ENCODE data around the gene PACSIN2.
"Not testable (repeated sequence)": the region's sequence is repeated elsewhere in the genome, so short reads cannot be mapped to it uniquely, and the experiment has no call there.

PACSIN2 gene

DNA sequence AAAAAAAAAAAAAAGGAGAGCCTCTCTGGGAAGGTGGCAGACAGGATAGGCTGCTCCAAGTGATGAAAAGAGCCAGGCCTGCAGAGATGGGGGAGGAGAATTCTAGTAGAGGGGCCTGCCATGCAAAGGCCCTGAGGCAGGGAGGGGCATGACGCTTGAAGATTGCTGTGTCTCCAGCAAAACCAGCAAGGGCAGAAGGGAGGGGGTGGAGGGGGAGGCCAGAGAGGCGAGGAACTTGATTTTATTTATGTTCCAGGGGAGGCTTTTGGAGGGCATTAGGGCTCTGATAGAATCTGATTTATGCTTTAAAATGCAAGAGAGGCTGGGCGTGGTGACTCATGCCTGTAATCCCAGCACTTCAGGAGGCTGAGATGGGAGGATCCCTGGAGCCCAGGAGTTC lies 16.7 kb upstream of the PACSIN2 start:
- DNase-seq (ENCODE audit: extremely low spot score) = no peak
- TF ChIP-seq, protein P1, sequence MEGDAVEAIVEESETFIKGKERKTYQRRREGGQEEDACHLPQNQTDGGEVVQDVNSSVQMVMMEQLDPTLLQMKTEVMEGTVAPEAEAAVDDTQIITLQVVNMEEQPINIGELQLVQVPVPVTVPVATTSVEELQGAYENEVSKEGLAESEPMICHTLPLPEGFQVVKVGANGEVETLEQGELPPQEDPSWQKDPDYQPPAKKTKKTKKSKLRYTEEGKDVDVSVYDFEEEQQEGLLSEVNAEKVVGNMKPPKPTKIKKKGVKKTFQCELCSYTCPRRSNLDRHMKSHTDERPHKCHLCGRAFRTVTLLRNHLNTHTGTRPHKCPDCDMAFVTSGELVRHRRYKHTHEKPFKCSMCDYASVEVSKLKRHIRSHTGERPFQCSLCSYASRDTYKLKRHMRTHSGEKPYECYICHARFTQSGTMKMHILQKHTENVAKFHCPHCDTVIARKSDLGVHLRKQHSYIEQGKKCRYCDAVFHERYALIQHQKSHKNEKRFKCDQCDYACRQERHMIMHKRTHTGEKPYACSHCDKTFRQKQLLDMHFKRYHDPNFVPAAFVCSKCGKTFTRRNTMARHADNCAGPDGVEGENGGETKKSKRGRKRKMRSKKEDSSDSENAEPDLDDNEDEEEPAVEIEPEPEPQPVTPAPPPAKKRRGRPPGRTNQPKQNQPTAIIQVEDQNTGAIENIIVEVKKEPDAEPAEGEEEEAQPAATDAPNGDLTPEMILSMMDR (IDR thresholded peaks at IDR 0.05; ENCODE audit: control extremely low read depth, extremely low read depth, low read depth, missing control alignments) = no peak
- ChIA-PET POLR2A (no interaction called here), CTCF (no interaction called here)

DNA sequence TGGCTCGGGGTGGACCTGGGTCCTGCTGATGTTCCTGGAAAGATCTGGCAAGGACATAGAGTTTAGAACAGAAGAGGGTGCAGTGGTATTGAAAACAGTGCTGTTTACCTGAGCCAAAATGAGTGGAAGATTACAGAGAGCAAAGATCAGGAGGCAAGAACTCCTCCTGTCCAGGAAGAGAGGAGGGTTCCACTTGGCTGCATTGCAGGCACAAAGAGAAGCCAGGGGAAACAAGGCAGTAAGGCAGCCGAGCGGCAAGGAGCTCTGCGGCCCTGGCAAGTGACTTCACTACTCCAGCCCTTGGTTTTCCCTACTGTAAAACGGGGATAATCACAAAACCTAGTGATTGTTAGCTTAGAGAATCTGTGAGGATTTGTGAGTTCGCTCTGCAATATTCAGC lies 3.7 kb upstream of the PACSIN2 start:
- TF ChIP-seq, protein P1 (IDR thresholded peaks at IDR 0.05; ENCODE audit: control extremely low read depth, extremely low read depth, low read depth, missing control alignments) = no peak
- POLR2A ChIA-PET = interaction anchor here (0.6 kb wide), 1 partner anchor 186 kb away, joined by 3 read pairs; no protein-coding TSS in a partner anchor
- CTCF ChIA-PET = interaction anchor here (0.9 to 1.3 kb wide), 3 partner anchors 17 to 150 kb away, joined by 3 to 4 read pairs (median 3); no protein-coding TSS in a partner anchor
- no peak for DNase-seq (ENCODE audit: extremely low spot score)

DNA sequence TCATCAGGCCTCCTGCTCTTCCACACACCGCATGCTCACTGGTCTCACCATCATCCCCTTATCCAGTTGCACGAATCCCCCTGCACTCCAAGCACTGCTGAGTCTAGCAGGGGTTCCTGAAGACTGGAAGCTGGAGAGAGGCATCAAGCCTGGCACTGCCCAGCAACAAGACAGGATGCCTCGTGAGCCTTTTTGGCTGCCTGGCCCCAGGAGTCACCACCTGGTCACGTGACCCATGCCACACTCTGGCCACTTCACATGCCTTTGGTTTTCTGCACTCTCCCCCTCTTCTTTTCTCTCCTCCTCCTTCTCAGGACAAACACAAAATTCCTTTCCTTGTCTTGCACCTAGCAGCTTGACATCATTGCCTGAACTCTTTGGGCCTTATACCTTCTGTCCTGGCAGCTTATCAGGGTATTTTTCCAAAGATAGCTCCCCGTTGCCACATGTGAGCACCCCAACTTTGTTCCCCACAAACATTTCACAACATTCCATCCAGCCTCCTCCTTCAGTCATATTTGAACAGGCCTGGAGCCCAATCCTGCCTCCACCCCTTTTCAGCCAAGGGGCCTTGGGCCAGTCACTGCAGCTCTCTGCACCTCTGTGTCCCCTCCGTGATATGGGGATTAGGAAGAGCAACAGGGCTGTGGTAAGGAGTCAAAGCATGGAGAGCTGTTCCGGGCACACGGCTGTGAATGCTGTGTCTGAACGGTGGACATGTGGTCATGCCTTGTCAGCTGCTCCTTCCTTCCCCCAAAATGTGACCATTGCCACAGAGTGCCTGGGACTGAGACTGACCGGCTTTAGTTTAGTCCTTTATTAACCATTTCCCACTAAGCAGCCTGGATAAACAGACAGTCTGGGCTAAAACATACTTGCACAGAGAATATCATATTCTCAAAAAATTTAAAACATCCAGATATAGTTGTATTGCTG lies 2.8 kb upstream of the PACSIN2 start:
- no peak for DNase-seq (ENCODE audit: extremely low spot score)
- POLR2A ChIA-PET = interaction anchor here (0.9 kb wide), 1 partner anchor 110 kb away, joined by 7 read pairs; no protein-coding TSS in a partner anchor
- TF ChIP-seq, protein P1 (IDR thresholded peaks at IDR 0.05; ENCODE audit: control extremely low read depth, extremely low read depth, low read depth, missing control alignments) = no peak
- CTCF ChIA-PET = interaction anchor here (1.2 to 1.3 kb wide), 2 partner anchors 28 to 149 kb away, joined by 3 to 4 read pairs; no protein-coding TSS in a partner anchor

DNA sequence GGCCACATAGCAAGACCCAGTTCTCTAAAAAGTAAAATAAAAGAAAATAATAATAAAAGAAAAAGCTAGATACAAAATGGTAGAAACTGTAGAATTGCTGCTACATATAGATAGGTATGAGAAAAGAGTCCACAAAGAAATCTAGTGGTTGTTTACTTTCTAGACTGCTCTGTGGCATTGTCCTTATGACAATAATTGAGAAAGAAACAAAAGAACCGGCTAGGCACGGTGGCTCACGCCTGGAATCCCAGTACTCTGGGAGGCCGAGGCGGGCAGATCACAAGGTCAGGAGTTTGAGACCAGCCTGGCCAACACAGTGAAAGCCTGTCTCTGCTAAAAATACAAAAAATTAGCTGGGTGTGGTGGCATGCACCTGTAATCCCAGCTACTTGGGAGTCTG lies 1.2 kb upstream of the PACSIN2 start:
- DNase-seq (ENCODE audit: extremely low spot score) = not testable (repeated sequence)
- ChIA-PET POLR2A (interaction anchor here (0.8 to 3.7 kb wide), 6 partner anchors 9 to 148 kb away, joined by 3 to 39 read pairs (median 5); no protein-coding TSS in a partner anchor), CTCF (interaction anchor here (0.9 to 3.6 kb wide), 4 partner anchors 11 to 57 kb away, joined by 3 to 14 read pairs (median 4); no protein-coding TSS in a partner anchor)

DNA sequence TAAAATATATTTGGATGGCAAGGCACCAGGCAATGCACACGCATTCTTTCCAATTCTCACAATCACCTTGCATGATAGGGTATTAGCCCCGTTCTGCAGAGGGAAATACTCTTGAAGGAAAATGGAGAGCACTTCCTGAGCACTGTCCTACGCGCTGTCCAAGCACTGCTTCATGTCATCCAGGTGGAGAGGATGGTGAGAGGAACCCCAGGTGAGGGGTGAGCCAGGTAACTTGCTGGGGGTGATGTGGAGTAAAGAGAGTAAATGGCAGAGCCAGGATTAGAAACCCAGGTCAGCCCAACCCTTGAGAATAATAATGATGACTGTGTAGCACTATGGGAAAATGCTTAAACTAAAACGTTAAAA lies 711 bp upstream of the PACSIN2 start:
- ChIA-PET POLR2A (interaction anchor here (0.6 to 3.7 kb wide), 24 partner anchors 12 to 1858 kb away, joined by 3 to 39 read pairs (median 4); no protein-coding TSS in a partner anchor), CTCF (interaction anchor here (0.9 to 3.6 kb wide), 6 partner anchors 11 to 274 kb away, joined by 3 to 14 read pairs (median 3); no protein-coding TSS in a partner anchor)

DNA sequence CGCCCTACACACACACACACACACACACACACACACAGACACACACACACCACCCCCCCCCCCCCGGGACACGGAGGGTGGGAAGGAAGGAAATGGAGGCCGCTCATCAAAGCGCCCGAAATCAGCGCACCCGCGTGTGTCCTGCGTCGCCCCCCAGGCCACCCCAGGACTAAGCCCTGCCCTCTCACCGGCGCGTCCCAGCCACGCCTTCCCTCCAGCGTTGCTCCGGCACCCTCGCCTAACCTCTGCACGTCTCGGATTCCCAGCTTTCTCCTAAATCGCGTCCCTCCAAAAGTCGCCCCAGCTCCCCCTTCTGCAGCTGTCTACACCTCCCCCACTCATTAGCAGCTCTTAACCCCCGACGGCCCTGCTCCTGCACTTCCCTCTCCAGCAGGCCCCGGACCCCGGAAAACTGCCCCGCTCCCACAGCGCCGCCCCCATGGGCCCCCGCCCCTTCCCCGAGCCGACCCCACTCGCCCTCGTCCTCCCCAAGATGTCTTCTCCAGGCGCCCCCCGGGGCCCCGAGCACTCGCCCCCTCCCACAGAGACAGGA lies 557 bp downstream of the PACSIN2 start:
- ChIA-PET POLR2A (interaction anchor here (0.7 to 3.7 kb wide), 14 partner anchors 12 to 250 kb away, joined by 3 to 39 read pairs (median 4); no protein-coding TSS in a partner anchor), CTCF (interaction anchor here (0.9 to 3.6 kb wide), 5 partner anchors 10 to 273 kb away, joined by 3 to 14 read pairs (median 3); no protein-coding TSS in a partner anchor)
- peak; percentile 58 for DNase-seq (ENCODE audit: extremely low spot score)
- TF ChIP-seq, protein P1 (IDR thresholded peaks at IDR 0.05; ENCODE audit: control extremely low read depth, extremely low read depth, low read depth, missing control alignments) = no peak

More for the DNA sequence above, 711 bp upstream of the PACSIN2 start:
- TF ChIP-seq, protein P1 (IDR thresholded peaks at IDR 0.05; ENCODE audit: control extremely low read depth, extremely low read depth, low read depth, missing control alignments) = no peak
- DNase-seq (ENCODE audit: extremely low spot score) = no peak

Data from GM10248 (cell line).